Trophoblast cell (in vitro differentiated cells and primary cell): ENCODE data around the gene C10orf71.

ENCODE experiments used
- DNase-seq, 2 donors: peaks; one replicate each; pipeline ENCODE4 v3.0.0-alpha.2; 2016
- H2AFZ ChIP-seq: 2 replicates; pipeline ENCODE4 v1.6.1; 2013; ENCODE audit warnings: low read length, moderate library complexity, mild to moderate bottlenecking; ENCODE audit not compliant: insufficient read depth, poor library complexity
- H2AK5ac ChIP-seq: 2 replicates; pipeline ENCODE4 v1.6.1; 2013; ENCODE audit warnings: mild to moderate bottlenecking, low read length
- H2BK120ac ChIP-seq: 2 replicates; pipeline ENCODE4 v1.6.1; 2013; ENCODE audit warnings: low read length, mild to moderate bottlenecking, moderate library complexity; ENCODE audit not compliant: insufficient read depth, poor library complexity
- H2BK12ac ChIP-seq: 2 replicates; pipeline ENCODE4 v1.6.1; 2013; ENCODE audit warnings: mild to moderate bottlenecking, low read length, moderate library complexity
- H2BK5ac ChIP-seq: 2 replicates; pipeline ENCODE4 v1.6.1; 2013; ENCODE audit warnings: low read length, low read depth, moderate library complexity, mild to moderate bottlenecking; ENCODE audit not compliant: poor library complexity
- H3K14ac ChIP-seq: 2 replicates; pipeline ENCODE4 v1.6.1; 2013; ENCODE audit warnings: mild to moderate bottlenecking, low read length
- H3K18ac ChIP-seq: 2 replicates; pipeline ENCODE4 v1.6.1; 2013; ENCODE audit warnings: mild to moderate bottlenecking, low read length
- H3K23ac ChIP-seq: 2 replicates; pipeline ENCODE4 v1.6.1; 2013; ENCODE audit warnings: low read length
- H3K27ac ChIP-seq: 2 replicates; pipeline ENCODE4 v1.5.1; 2013; ENCODE audit warnings: low read depth, mild to moderate bottlenecking, inconsistent platforms, low read length, moderate library complexity
- H3K27me3 ChIP-seq: 2 replicates; pipeline ENCODE4 v1.6.1; 2013; ENCODE audit warnings: inconsistent platforms, mild to moderate bottlenecking, low read length, moderate library complexity; ENCODE audit not compliant: insufficient read depth
- H3K36me3 ChIP-seq, 2 experiments: 1 replicate in 1 of 2; 2 replicates in 1 of 2; pipeline ENCODE4 v1.6.1; 2013; ENCODE audit warnings: low read length in 2 of 2, mild to moderate bottlenecking in 2 of 2, moderate library complexity in 1 of 2; ENCODE audit not compliant: insufficient read depth in 2 of 2, control insufficient read depth in 1 of 2
- H3K4ac ChIP-seq: 2 replicates; pipeline ENCODE4 v1.6.1; 2013; ENCODE audit warnings: low read depth, mild to moderate bottlenecking, low read length, moderate library complexity
- H3K4me1 ChIP-seq, 2 experiments: 1 replicate in 1 of 2; 2 replicates in 1 of 2; pipeline ENCODE4 v1.6.1; 2013; ENCODE audit warnings: low read length in 2 of 2, mild to moderate bottlenecking in 2 of 2, moderate library complexity in 1 of 2; ENCODE audit not compliant: insufficient read depth in 2 of 2, control insufficient read depth in 1 of 2
- H3K4me2 ChIP-seq: 2 replicates; pipeline ENCODE4 v1.6.1; 2013; ENCODE audit warnings: inconsistent platforms, mild to moderate bottlenecking, low read length, moderate library complexity
- H3K4me3 ChIP-seq: 2 replicates; pipeline ENCODE4 v1.5.1; 2013; ENCODE audit warnings: mild to moderate bottlenecking, low read depth, low read length, inconsistent platforms
- H3K79me1 ChIP-seq: one replicate; pipeline ENCODE4 v1.6.1; 2013; ENCODE audit warnings: low read length
- H3K79me2 ChIP-seq: 2 replicates; pipeline ENCODE4 v1.6.1; 2013; ENCODE audit warnings: low read length, mild to moderate bottlenecking; ENCODE audit not compliant: control insufficient read depth, insufficient read depth, poor library complexity
- H3K9ac ChIP-seq: 2 replicates; pipeline ENCODE4 v1.6.1; 2013; ENCODE audit warnings: mild to moderate bottlenecking, low read length
- H3K9me3 ChIP-seq: 2 replicates; pipeline ENCODE4 v1.6.1; 2013; ENCODE audit warnings: low read depth, mild to moderate bottlenecking, control low read depth, inconsistent platforms, low read length; ENCODE audit not compliant: insufficient read depth
- H4K12ac ChIP-seq: 2 replicates; pipeline ENCODE4 v1.6.1; 2013; ENCODE audit warnings: low read depth, mild to moderate bottlenecking, low read length, moderate library complexity
- H4K8ac ChIP-seq: 2 replicates; pipeline ENCODE4 v1.6.1; 2013; ENCODE audit warnings: low read depth, mild to moderate bottlenecking, low read length, moderate library complexity
- H4K91ac ChIP-seq: one replicate; pipeline ENCODE4 v1.6.1; 2013; ENCODE audit warnings: low read depth, mild to moderate bottlenecking, low read length, moderate library complexity
- WGBS: extraction: QIAGEN DNeasy Blood & Tissue Kit; methylation state at CpG from one replicate; pipeline ENCODE4 v1.1.7; 2013; ENCODE audit warnings: missing lambda C conversion rate; ENCODE audit not compliant: insufficient read length, insufficient coverage; ENCODE audit errors: extremely low coverage; 5-methylcytosine and 5-hydroxymethylcytosine counted together

Gene C10orf71

GRCh38 chr10:49296836-49297235 is 2.1 kb upstream of the C10orf71 start:
- H4K91ac ChIP-seq: no peak overlapping the region
- H2BK120ac ChIP-seq: no peak overlapping the region
- H2BK5ac ChIP-seq: no peak overlapping the region
- no peak overlapping the region for H2AFZ ChIP-seq
- H2BK12ac ChIP-seq: no peak overlapping the region
- no peaks in the 10 kb centered on the region for H3K79me2 ChIP-seq
- WGBS: no CpG with 5 or more reads among the region's 8 CpGs
- H4K12ac ChIP-seq: no peak overlapping the region
- no peaks in the 10 kb centered on the region for H3K27me3 ChIP-seq
- no peak overlapping the region for H3K4me3 ChIP-seq
- H3K9me3 ChIP-seq: peaks cover 5% of the 10 kb centered on the region
- no peak overlapping the region for H3K23ac ChIP-seq
- H3K79me1 ChIP-seq: no peaks in the 10 kb centered on the region
- H2AK5ac ChIP-seq: no peak overlapping the region
- no peak overlapping the region for H3K4me2 ChIP-seq
- H3K36me3 ChIP-seq: no peaks in the 10 kb centered on the region
- no peak overlapping the region for H3K4ac ChIP-seq
- H3K18ac ChIP-seq: no peak overlapping the region
- H3K9ac ChIP-seq: no peak overlapping the region
- no peak overlapping the region for H3K27ac ChIP-seq
- no peak overlapping the region for H3K14ac ChIP-seq
- H3K4me1 ChIP-seq: peaks cover 2 to 4% of the 10 kb centered on the region in 2 experiments
- no peak overlapping the region for H4K8ac ChIP-seq
- no peak for DNase-seq

DNA sequence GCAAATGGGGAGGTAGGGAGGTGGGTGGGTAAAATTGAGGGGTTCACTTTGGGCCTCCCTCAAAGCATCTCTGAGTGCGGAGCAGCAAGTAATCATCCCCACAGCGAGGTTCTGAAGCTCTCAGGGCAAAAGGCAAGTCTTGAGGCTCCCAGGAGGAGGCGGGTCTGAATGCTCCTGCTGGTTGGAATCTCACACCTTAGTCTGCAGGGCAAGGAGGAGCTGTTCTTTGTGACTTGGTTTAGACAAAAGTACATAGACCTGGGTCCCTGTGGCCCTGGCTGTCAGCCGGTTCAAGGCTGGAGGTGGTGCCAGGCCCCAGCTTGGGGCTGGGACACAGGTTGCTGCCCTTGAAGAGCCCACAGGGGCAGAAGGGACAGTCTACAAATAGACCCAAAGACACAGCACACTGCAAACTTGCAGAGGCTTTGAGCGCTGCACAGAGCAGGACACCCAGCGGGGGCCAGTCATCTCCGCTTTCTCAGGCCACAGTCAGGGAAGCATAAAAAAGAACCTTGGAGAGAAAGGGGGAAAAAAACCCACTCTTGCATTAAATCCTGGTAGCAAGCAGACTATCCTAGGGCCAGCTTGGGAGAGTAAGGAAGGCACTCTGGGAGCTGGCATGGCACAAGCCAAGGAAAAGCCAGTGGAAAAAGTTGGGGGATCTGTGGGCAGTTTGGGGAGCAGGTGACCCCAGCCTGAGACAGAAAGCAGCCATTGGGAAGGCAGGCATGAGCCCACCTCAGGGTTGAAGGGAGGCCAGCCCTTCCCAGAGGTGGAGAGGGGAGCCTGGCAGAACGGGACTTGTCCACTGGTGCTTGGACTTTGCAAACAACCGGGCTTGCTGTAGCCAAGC is 926 bp upstream of the C10orf71 start:
- H2BK12ac ChIP-seq: no peak overlapping the region
- H3K79me2 ChIP-seq: no peaks in the 10 kb centered on the region
- H2BK120ac ChIP-seq: no peak overlapping the region
- no CpG with 5 or more reads among the region's 9 CpGs for WGBS
- H4K91ac ChIP-seq: no peak overlapping the region
- H2AK5ac ChIP-seq: no peak overlapping the region
- no peak overlapping the region for H3K18ac ChIP-seq
- no peak overlapping the region for H3K14ac ChIP-seq
- H3K23ac ChIP-seq: no peak overlapping the region
- H3K27me3 ChIP-seq: no peaks in the 10 kb centered on the region
- no peak overlapping the region for H3K4me3 ChIP-seq
- H3K79me1 ChIP-seq: no peaks in the 10 kb centered on the region
- H3K4ac ChIP-seq: no peak overlapping the region
- H3K4me1 ChIP-seq: peaks cover 2 to 4% of the 10 kb centered on the region in 2 experiments
- H2AFZ ChIP-seq: no peak overlapping the region
- H3K27ac ChIP-seq: no peak overlapping the region
- no peak overlapping the region for H3K4me2 ChIP-seq
- H2BK5ac ChIP-seq: no peak overlapping the region
- DNase-seq: no peak
- H3K9ac ChIP-seq: no peak overlapping the region
- peaks cover 5% of the 10 kb centered on the region for H3K9me3 ChIP-seq
- no peaks in the 10 kb centered on the region for H3K36me3 ChIP-seq
- no peak overlapping the region for H4K8ac ChIP-seq
- H4K12ac ChIP-seq: no peak overlapping the region

GRCh38 chr10:49298671-49298982 is 343 bp upstream of the C10orf71 start:
- Histone ChIP-seq H3K27ac (no peak overlapping the region), H2BK120ac (no peak overlapping the region), H3K23ac (no peak overlapping the region), H2AK5ac (no peak overlapping the region), H3K18ac (no peak overlapping the region), H3K4me1 (peaks cover 2 to 4% of the 10 kb centered on the region in 2 experiments), H3K4me3 (no peak overlapping the region), H3K79me2 (no peaks in the 10 kb centered on the region), H3K9me3 (peaks cover 2% of the 10 kb centered on the region), H4K91ac (no peak overlapping the region), H3K36me3 (no peaks in the 10 kb centered on the region), H3K79me1 (no peaks in the 10 kb centered on the region), H3K14ac (no peak overlapping the region), H2AFZ (no peak overlapping the region), H4K8ac (no peak overlapping the region), H2BK5ac (no peak overlapping the region), H3K4ac (no peak overlapping the region), H2BK12ac (no peak overlapping the region), H3K9ac (no peak overlapping the region), H4K12ac (no peak overlapping the region), H3K4me2 (no peak overlapping the region), H3K27me3 (no peaks in the 10 kb centered on the region)
- WGBS: no CpG with 5 or more reads among the region's 11 CpGs
- DNase-seq: peak; percentile 44 to 70

- H2AFZ ChIP-seq: no peak overlapping the region
- no peak overlapping the region for H3K9ac ChIP-seq
- no peak overlapping the region for H4K8ac ChIP-seq
- no CpG with 5 or more reads among the region's 5 CpGs for WGBS
- H3K18ac ChIP-seq: no peak overlapping the region
- no peak overlapping the region for H2BK5ac ChIP-seq
- no peak overlapping the region for H2AK5ac ChIP-seq
- H3K4me1 ChIP-seq: peaks cover 2 to 4% of the 10 kb centered on the region in 2 experiments
- H3K14ac ChIP-seq: no peak overlapping the region
- no peak overlapping the region for H2BK12ac ChIP-seq
- H3K4ac ChIP-seq: no peak overlapping the region
- H3K36me3 ChIP-seq: no peaks in the 10 kb centered on the region
- no peak overlapping the region for H4K91ac ChIP-seq
- H3K27ac ChIP-seq: no peak overlapping the region
- H4K12ac ChIP-seq: no peak overlapping the region
- H3K4me3 ChIP-seq: no peak overlapping the region
- H2BK120ac ChIP-seq: no peak overlapping the region
- no peaks in the 10 kb centered on the region for H3K79me2 ChIP-seq
- H3K23ac ChIP-seq: no peak overlapping the region
- DNase-seq: no peak
- H3K4me2 ChIP-seq: no peak overlapping the region
- peaks cover 2% of the 10 kb centered on the region for H3K9me3 ChIP-seq
- H3K79me1 ChIP-seq: no peaks in the 10 kb centered on the region
- peaks cover 1% of the 10 kb centered on the region for H3K27me3 ChIP-seq
Observed at GRCh38 chr10:49299816-49300139, 808 bp downstream of the C10orf71 start.
